Measurements from ENCODE around the gene MAGED2. TPM values are rescaled to one million over a fixed set of nuclear protein-coding genes. Genes with fewer than 3 reads are reported as not detected.
"Not testable (repeated sequence)": the region's sequence is repeated elsewhere in the genome, so short reads cannot be mapped to it uniquely, and the experiment has no call there.

MAGED2 gene
- total and polyA plus RNA-seq, 5 experiments from 2014 or later, result 123 to 152 (median 132) TPM

- Mint-ChIP-seq H3K27me3 (no peaks in the 10 kb centered on the region), H3K4me3 (no peak overlapping the region), H3K9me3 (peaks cover 0 to 6% (median 0%) of the 10 kb centered on the region in 9 donors), H3K36me3 (peaks cover 0 to 6% (median 0%) of the 10 kb centered on the region in 3 donors), H3K27ac (no peak overlapping the region), H3K4me1 (peaks cover 0 to 6% (median under 1%) of the 10 kb centered on the region in 4 donors)
- ATAC-seq, result no peak
- POLR2A ChIA-PET, result no interaction called here
- DNase-seq, result no peak
Measured at GRCh38 chrX:54824722-54825121, 17.2 kb downstream of the MAGED2 start.

GRCh38 chrX:54825716-54826438 is 18.3 kb downstream of the MAGED2 start:
- Mint-ChIP-seq H3K9me3 (peaks cover 0 to 6% (median 0%) of the 10 kb centered on the region in 9 donors), H3K4me3 (no peak overlapping the region), H3K27me3 (no peaks in the 10 kb centered on the region), H3K36me3 (peaks cover 0 to 6% (median 0%) of the 10 kb centered on the region in 3 donors), H3K4me1 (peaks cover 0 to 6% (median under 1%) of the 10 kb centered on the region in 4 donors), H3K27ac (peak overlapping the region in 2 of 10 donors; percentile 66 to 68)
- ATAC-seq (peak; percentile 49 to 68), DNase-seq (peak in 5 of 10 donors; percentile 5 to 28 (median 24))
- POLR2A ChIA-PET, result no interaction called here

GRCh38 chrX:54826598-54826997 is 19.1 kb downstream of the MAGED2 start:
- ATAC-seq (no peak), DNase-seq (no peak)
- H3K27me3 Mint-ChIP-seq, result peaks cover 0 to 2% (median 0%) of the 10 kb centered on the region in 5 donors
- H3K27ac Mint-ChIP-seq, result peak overlapping the region in 1 of 10 donors; percentile 13
- peaks cover 0 to 6% (median 0%) of the 10 kb centered on the region in 9 donors for H3K9me3 Mint-ChIP-seq
- H3K4me3 Mint-ChIP-seq, result no peak overlapping the region
- peaks cover 0 to 6% (median under 1%) of the 10 kb centered on the region in 4 donors for H3K4me1 Mint-ChIP-seq
- H3K36me3 Mint-ChIP-seq, result peaks cover 0 to 6% (median 0%) of the 10 kb centered on the region in 3 donors
- POLR2A ChIA-PET, result no interaction called here

- Mint-ChIP-seq H3K36me3 (no peaks in the 10 kb centered on the region), H3K27me3 (peaks cover 0 to 14% (median 9%) of the 10 kb centered on the region in 5 donors), H3K4me3 (no peak overlapping the region), H3K4me1 (peaks cover 0 to 2% (median 0%) of the 10 kb centered on the region in 4 donors), H3K9me3 (no peaks in the 10 kb centered on the region), H3K27ac (no peak overlapping the region)
- POLR2A ChIA-PET, result no interaction called here
- no peak for ATAC-seq
- DNase-seq, result no peak
Measured at GRCh38 chrX:54838583-54838982, 31.0 kb downstream of the MAGED2 start.

DNA sequence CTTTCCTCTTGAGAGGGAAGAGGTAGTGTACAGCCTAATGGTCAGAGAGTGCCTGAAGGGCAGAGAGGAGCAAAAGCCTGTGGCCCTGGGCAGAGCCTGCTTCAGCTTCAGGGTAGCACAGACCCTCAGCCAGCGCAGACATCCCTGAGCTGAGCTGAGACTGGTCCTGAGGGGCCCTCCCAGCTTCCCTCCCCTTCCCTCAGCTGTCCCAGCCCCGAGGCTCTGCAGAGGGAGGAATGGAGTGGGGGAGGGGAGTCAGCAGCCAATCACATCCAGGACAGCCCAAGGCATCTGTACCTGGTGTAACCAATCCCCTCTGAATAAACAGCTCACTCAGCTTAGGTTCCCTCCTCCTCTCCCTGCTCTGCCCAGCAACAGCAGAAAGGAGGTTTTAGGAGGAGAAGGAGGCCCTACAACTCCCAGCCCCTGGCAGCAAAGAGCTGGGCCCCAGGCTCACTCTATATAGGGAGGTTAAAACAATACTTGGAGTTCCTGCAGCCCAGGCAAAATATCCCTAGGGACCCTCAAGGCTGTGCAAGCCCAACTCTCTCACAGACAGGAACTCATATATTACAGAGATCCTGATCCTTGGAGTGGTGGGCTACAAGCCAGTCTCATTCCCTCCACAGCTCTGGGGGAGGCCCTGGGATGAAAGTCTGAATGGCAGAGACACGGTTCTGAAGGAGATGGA is 33.8 kb downstream of the MAGED2 start:
- DNase-seq, H3K4me1 Mint-ChIP-seq, H3K4me3 Mint-ChIP-seq, POLR2A ChIA-PET, ATAC-seq, H3K9me3 Mint-ChIP-seq, H3K36me3 Mint-ChIP-seq: not testable (repeated sequence)
- peaks cover 0 to 13% (median 5%) of the 10 kb centered on the region in 5 donors for H3K27me3 Mint-ChIP-seq
- peak overlapping the region in 1 of 10 donors; percentile 56 for H3K27ac Mint-ChIP-seq

DNA sequence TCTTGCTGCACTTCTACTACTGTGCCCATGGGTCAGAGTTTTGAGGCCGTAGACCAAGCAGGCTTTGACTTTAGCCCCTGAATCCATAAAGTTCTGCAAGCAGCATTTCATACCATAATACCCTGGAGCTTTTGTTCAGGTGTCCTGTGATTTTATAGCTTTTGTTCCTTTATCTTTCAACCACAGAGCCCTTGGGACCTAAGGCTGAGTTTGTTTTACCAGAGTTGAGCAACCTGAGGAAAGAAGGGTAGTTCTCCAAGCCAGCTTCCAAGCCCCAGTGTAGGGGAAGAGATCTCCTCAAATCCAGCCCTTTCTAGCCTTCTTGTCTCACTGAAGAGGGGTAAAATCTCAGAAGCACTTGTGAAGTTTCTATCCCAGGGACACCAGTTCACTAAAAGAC is 35.1 kb downstream of the MAGED2 start:
- peaks cover 0 to 10% (median 4%) of the 10 kb centered on the region in 5 donors for H3K27me3 Mint-ChIP-seq
- H3K9me3 Mint-ChIP-seq, result peaks cover 0 to 10% (median 0%) of the 10 kb centered on the region in 9 donors
- no peak overlapping the region for H3K27ac Mint-ChIP-seq
- H3K4me3 Mint-ChIP-seq, result no peak overlapping the region
- POLR2A ChIA-PET, result no interaction called here
- ATAC-seq (no peak), DNase-seq (no peak)
- H3K4me1 Mint-ChIP-seq, result peaks cover 0 to 2% (median 0%) of the 10 kb centered on the region in 4 donors
- H3K36me3 Mint-ChIP-seq, result peaks cover 0 to 6% (median 0%) of the 10 kb centered on the region in 3 donors

GRCh38 chrX:54843050-54843449 is 35.5 kb downstream of the MAGED2 start:
- Mint-ChIP-seq H3K4me3 (no peak overlapping the region), H3K9me3 (peaks cover 0 to 10% (median 0%) of the 10 kb centered on the region in 9 donors), H3K4me1 (peaks cover 0 to 2% (median 0%) of the 10 kb centered on the region in 4 donors), H3K36me3 (peaks cover 0 to 6% (median 0%) of the 10 kb centered on the region in 3 donors), H3K27me3 (peaks cover 0 to 9% (median 1%) of the 10 kb centered on the region in 5 donors), H3K27ac (no peak overlapping the region)
- ATAC-seq (no peak), DNase-seq (no peak)
- POLR2A ChIA-PET, result no interaction called here

- not testable (repeated sequence) for H3K9me3 Mint-ChIP-seq, ATAC-seq, H3K36me3 Mint-ChIP-seq, H3K27ac Mint-ChIP-seq, DNase-seq, H3K4me1 Mint-ChIP-seq, H3K27me3 Mint-ChIP-seq, H3K4me3 Mint-ChIP-seq
- POLR2A ChIA-PET, result interaction anchor here (0.6 kb wide), 1 partner anchor 531 kb away, joined by 3 read pairs; no protein-coding TSS in a partner anchor
Measured at GRCh38 chrX:54847700-54848099, 40.2 kb downstream of the MAGED2 start.

DNA sequence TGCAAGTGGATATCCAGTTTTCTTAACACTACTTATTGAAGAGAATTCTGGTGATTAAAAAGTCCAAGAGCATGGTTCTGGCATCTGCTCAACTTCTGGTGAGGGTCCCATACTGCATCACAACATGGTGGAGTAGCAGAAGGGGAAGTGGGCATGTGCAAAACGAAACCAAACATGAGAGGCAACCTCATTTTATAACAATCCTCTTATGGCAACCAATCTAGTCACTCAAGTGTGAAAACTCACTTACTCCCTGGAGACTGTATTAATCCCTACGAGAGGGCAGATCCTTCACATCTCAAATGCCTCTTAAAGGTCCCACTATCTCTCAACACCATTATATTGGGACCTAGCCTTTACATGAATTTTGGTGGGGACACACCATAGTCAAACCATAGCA is 57.7 kb downstream of the MAGED2 start:
- DNase-seq (no peak), ATAC-seq (no peak)
- Mint-ChIP-seq H3K9me3 (peaks cover 0 to 13% (median 10%) of the 10 kb centered on the region in 9 donors), H3K36me3 (peaks cover 2 to 9% (median 3%) of the 10 kb centered on the region in 3 donors), H3K27me3 (peaks cover 0 to 2% (median 0%) of the 10 kb centered on the region in 5 donors), H3K27ac (no peak overlapping the region), H3K4me3 (no peak overlapping the region), H3K4me1 (no peaks in the 10 kb centered on the region)
- POLR2A ChIA-PET, result no interaction called here

Other genes with a start within 250 kb of the MAGED2 start
- not detected for gene ITIH6, start 9.5 kb upstream of the MAGED2 start, total RNA-seq
- not detected for gene ITIH6, start 9.5 kb upstream of the MAGED2 start, polyA plus RNA-seq
- gene TRO, start 113.1 kb downstream of the MAGED2 start, total RNA-seq, result 1 to 10 TPM; 3.2 to 4.0 TPM
- gene TRO, start 113.1 kb downstream of the MAGED2 start, polyA plus RNA-seq, result 1 to 10 TPM in 2 of 3 donors, under 1 TPM in 1; 0.48 to 2.6 (median 1.2) TPM
- gene PFKFB1, start 186.4 kb downstream of the MAGED2 start, total RNA-seq, result 1 to 10 TPM in 1 of 2 experiments, under 1 TPM in 1; 0.44 to 1.1 TPM
- under 1 TPM; 0.16 to 0.31 (median 0.26) TPM for gene PFKFB1, start 186.4 kb downstream of the MAGED2 start, polyA plus RNA-seq
- 10 to 100 TPM; 13.5 to 14.0 TPM for gene APEX2, start 192.6 kb downstream of the MAGED2 start, total RNA-seq
- 10 to 100 TPM; 20.4 to 21.6 (median 21.2) TPM for gene APEX2, start 192.6 kb downstream of the MAGED2 start, polyA plus RNA-seq
- not detected for gene ALAS2, start 223.2 kb downstream of the MAGED2 start, total RNA-seq
- not detected for gene ALAS2, start 223.2 kb downstream of the MAGED2 start, polyA plus RNA-seq